Endodermal cell (in vitro differentiated cells): ENCODE results near the gene PTGFR. TPM values are rescaled to one million over a fixed set of nuclear protein-coding genes. Genes with fewer than 3 reads are reported as not detected.

Experiments used
- DNase-seq: peaks from one replicate; pipeline ENCODE4 v3.0.0-alpha.2; 2017
- H3K27ac ChIP-seq: 2 replicates; pipeline ENCODE4 v1.5.1; 2013; ENCODE audit warnings: mild to moderate bottlenecking, low read depth, low read length, moderate library complexity
- H3K27me3 ChIP-seq: 2 replicates; pipeline ENCODE4 v1.6.1; 2013; ENCODE audit warnings: mild to moderate bottlenecking, low read length, moderate library complexity; ENCODE audit not compliant: insufficient read depth, control insufficient read depth, poor library complexity, severe bottlenecking
- H3K36me3 ChIP-seq: 2 replicates; pipeline ENCODE4 v1.7.0; 2013; ENCODE audit warnings: mild to moderate bottlenecking, low read length, moderate library complexity; ENCODE audit not compliant: control insufficient read depth, insufficient read depth
- H3K4me1 ChIP-seq: one replicate; pipeline ENCODE4 v1.7.0; 2013; ENCODE audit warnings: low read length; ENCODE audit not compliant: control insufficient read depth, insufficient read depth
- H3K4me3 ChIP-seq: 2 replicates; pipeline ENCODE4 v1.5.1; 2013; ENCODE audit warnings: mild to moderate bottlenecking, low read length, moderate library complexity
- H3K9ac ChIP-seq: 2 replicates; pipeline ENCODE4 v1.6.1; 2013; ENCODE audit warnings: mild to moderate bottlenecking, low read length, moderate library complexity; ENCODE audit not compliant: poor library complexity, severe bottlenecking; ENCODE audit errors: extremely low read depth
- H3K9me3 ChIP-seq: 2 replicates; pipeline ENCODE4 v1.6.1; 2013; ENCODE audit warnings: mild to moderate bottlenecking, low read length, moderate library complexity; ENCODE audit not compliant: control insufficient read depth
- H3K27ac Mint-ChIP-seq: 2 replicates; pipeline ENCODE4 v1.8.0; 2020; ENCODE audit warnings: mixed read lengths
- H3K27me3 Mint-ChIP-seq: 2 replicates; pipeline ENCODE4 v1.8.0; 2021; ENCODE audit warnings: mild to moderate bottlenecking, mixed read lengths; ENCODE audit not compliant: insufficient read depth
- H3K36me3 Mint-ChIP-seq: 2 replicates; pipeline ENCODE4 v1.8.0; 2020; ENCODE audit warnings: low read depth, mixed read lengths
- H3K4me1 Mint-ChIP-seq: 2 replicates; pipeline ENCODE4 v1.8.0; 2020; ENCODE audit warnings: mixed read lengths
- H3K4me3 Mint-ChIP-seq: 2 replicates; pipeline ENCODE4 v1.8.0; 2020; ENCODE audit warnings: mild to moderate bottlenecking, moderate library complexity, mixed read lengths
- H3K9me3 Mint-ChIP-seq: 2 replicates; pipeline ENCODE4 v1.8.0; 2020; ENCODE audit warnings: mild to moderate bottlenecking, mixed read lengths
- CTCF ChIP-seq: fragments of 200-600 bp; sonication (generic); conservative IDR thresholded peaks from 2 replicates; pipeline ENCODE4 v1.5.0; 2021; ENCODE audit warnings: antibody characterized with exemption, mild to moderate bottlenecking
- WGBS, 2 experiments: methylation state at CpG; one replicate each; pipeline versions ENCODE4 v1.1.5 to v1.1.7; 2013; ENCODE audit warnings: missing lambda C conversion rate in 2 of 2, mixed read lengths in 1 of 2; ENCODE audit not compliant: insufficient coverage in 1 of 2, insufficient read length in 1 of 2; 5-methylcytosine and 5-hydroxymethylcytosine counted together
- total RNA-seq, 2 donors: library from RNA; stranded (reverse); fragmentation: NEBNext Ultra II Directional in 1 of 2; extraction: Animal tissue kit (Norgen Biotek cat#: 25700) in 1 of 2; gene quantifications; 2 replicates in 1 of 2; 3 replicates in 1 of 2; pipeline ENCODE4 v1.2.1, GENCODE V29; 2021

Gene PTGFR
- total RNA-seq, 2 donors from 2014 or later = 0.09 to 0.38 TPM

- no peaks in the 10 kb centered on the region for H3K36me3 ChIP-seq
- H3K27ac ChIP-seq = no peak overlapping the region
- no peak for DNase-seq
- H3K9me3 Mint-ChIP-seq = peaks cover 27% of the 10 kb centered on the region
- H3K4me3 ChIP-seq = no peak overlapping the region
- H3K27me3 ChIP-seq = no peaks in the 10 kb centered on the region
- peaks cover 47% of the 10 kb centered on the region for H3K9me3 ChIP-seq
- H3K36me3 Mint-ChIP-seq = no peaks in the 10 kb centered on the region
- peaks cover 6% of the 10 kb centered on the region for H3K4me1 Mint-ChIP-seq
- peaks cover 10% of the 10 kb centered on the region for H3K27me3 Mint-ChIP-seq
- no peak for TF ChIP-seq CTCF
- no peak overlapping the region for H3K9ac ChIP-seq
- 89 to 100% methylated on average over 1 of the region's 1 CpG for WGBS, 2 experiments
- peaks cover 3% of the 10 kb centered on the region for H3K4me1 ChIP-seq
- no peak overlapping the region for H3K4me3 Mint-ChIP-seq
- H3K27ac Mint-ChIP-seq = no peak overlapping the region
These were observed 26.3 kb upstream of the PTGFR start for GRCh38 chr1:78464449-78464891.

DNA sequence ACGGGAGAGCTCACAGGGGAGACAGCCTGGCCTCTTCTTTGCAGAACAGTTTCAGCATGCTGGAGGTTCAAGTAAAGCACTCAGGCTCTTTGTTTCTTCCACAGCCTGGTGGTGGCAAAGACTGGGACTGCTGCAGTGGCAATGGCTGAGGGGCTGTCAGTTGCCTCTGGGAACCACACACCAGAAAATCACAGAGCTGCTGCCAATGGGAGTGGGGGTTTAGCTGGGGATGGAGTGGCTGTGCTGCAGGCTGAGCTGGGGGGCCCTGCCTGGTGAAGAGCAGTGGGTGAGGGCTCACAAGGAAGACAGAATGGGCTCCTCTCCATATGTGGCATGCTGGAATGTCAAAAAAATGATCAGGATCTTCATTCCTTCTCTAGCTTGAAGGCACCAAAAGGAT is 25.6 kb upstream of the PTGFR start:
- DNase-seq = no peak
- H3K4me3 ChIP-seq = no peak overlapping the region
- peaks cover 3% of the 10 kb centered on the region for H3K4me1 ChIP-seq
- Mint-ChIP-seq H3K36me3 (no peaks in the 10 kb centered on the region), H3K27me3 (peaks cover 10% of the 10 kb centered on the region), H3K4me1 (peaks cover 6% of the 10 kb centered on the region), H3K9me3 (peaks cover 21% of the 10 kb centered on the region), H3K4me3 (no peak overlapping the region), H3K27ac (no peak overlapping the region)
- no peak for TF ChIP-seq CTCF
- H3K9ac ChIP-seq = no peak overlapping the region
- H3K36me3 ChIP-seq = no peaks in the 10 kb centered on the region
- 80 to 84% methylated on average over 1 of the region's 1 CpG for WGBS, 2 experiments
- peaks cover 40% of the 10 kb centered on the region for H3K9me3 ChIP-seq
- no peak overlapping the region for H3K27ac ChIP-seq
- H3K27me3 ChIP-seq = no peaks in the 10 kb centered on the region

DNA sequence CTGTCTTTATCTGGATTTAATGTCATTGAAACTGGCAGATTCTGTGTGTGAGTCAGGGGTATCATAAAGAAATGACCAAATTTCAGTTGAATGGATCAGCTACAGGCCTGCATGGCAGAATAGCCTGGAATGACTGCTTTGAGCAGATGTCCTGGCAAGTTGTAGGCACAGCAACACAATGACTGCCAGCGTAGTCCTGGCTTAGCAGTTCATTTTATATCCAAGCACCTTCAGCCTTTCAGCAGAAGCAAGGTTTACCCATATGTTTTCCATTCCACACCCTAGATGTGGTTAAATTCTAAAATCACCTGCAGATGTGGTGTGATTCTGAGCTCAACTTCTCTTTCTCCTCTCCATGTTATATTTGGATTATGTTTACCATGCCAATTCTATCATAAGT is 22.3 kb upstream of the PTGFR start:
- WGBS, 2 experiments = 92% methylated on average over 1 of the region's 1 CpG; no CpG with 5 or more reads in 1 of the 2 experiments
- no peak for DNase-seq
- Mint-ChIP-seq H3K4me3 (no peak overlapping the region), H3K27me3 (peaks cover 4% of the 10 kb centered on the region), H3K4me1 (peaks cover 6% of the 10 kb centered on the region), H3K36me3 (no peaks in the 10 kb centered on the region), H3K27ac (no peak overlapping the region), H3K9me3 (peaks cover 4% of the 10 kb centered on the region)
- peaks cover 6% of the 10 kb centered on the region for H3K9me3 ChIP-seq
- no peaks in the 10 kb centered on the region for H3K36me3 ChIP-seq
- H3K4me1 ChIP-seq = peaks cover 3% of the 10 kb centered on the region
- H3K9ac ChIP-seq = no peak overlapping the region
- no peak overlapping the region for H3K4me3 ChIP-seq
- H3K27ac ChIP-seq = no peak overlapping the region
- no peak for TF ChIP-seq CTCF
- no peaks in the 10 kb centered on the region for H3K27me3 ChIP-seq
